ENCODE measurements around the gene REC114.
"Not testable (repeated sequence)": the region's sequence is repeated elsewhere in the genome, so short reads cannot be mapped to it uniquely, and the experiment has no call there.

REC114 gene

GRCh38 chr15:73442968-73443367, at the start of gene REC114:
REC114 (plus strand) TSS chr15:73443164; CDS start chr15:73443186, 22 bp downstream.
- DNase-seq, result no peak

GRCh38 chr15:73393336-73393735, 49.6 kb upstream of the REC114 start:
- DNase-seq, result no peak

- DNase-seq, result no peak
These were observed 48.2 kb upstream of the REC114 start for GRCh38 chr15:73394782-73395181.

GRCh38 chr15:73395671-73396070, 47.3 kb upstream of the REC114 start:
- DNase-seq, result no peak

GRCh38 chr15:73397461-73397860, 45.5 kb upstream of the REC114 start:
- no peak for DNase-seq

GRCh38 chr15:73398861-73399260, 44.1 kb upstream of the REC114 start:
- no peak for DNase-seq

GRCh38 chr15:73400222-73400621, 42.7 kb upstream of the REC114 start:
- not testable (repeated sequence) for DNase-seq

GRCh38 chr15:73403171-73403570, 39.8 kb upstream of the REC114 start:
- DNase-seq, result no peak

GRCh38 chr15:73414876-73415275, 28.1 kb upstream of the REC114 start:
- no peak for DNase-seq

- DNase-seq, result no peak
These were observed 18.5 kb upstream of the REC114 start for GRCh38 chr15:73424506-73424905.

GRCh38 chr15:73425510-73425909, 17.5 kb upstream of the REC114 start:
- DNase-seq, result no peak

- no peak for DNase-seq
These were observed 16.5 kb upstream of the REC114 start for GRCh38 chr15:73426323-73426994.

- not testable (repeated sequence) for DNase-seq
These were observed 11.6 kb upstream of the REC114 start for GRCh38 chr15:73431329-73431728.

- DNase-seq, result no peak
These were observed 9.1 kb upstream of the REC114 start for GRCh38 chr15:73433873-73434272.

GRCh38 chr15:73436613-73437012, 6.4 kb upstream of the REC114 start:
- DNase-seq, result no peak

GRCh38 chr15:73437543-73438109, 5.3 kb upstream of the REC114 start:
- DNase-seq, result no peak

GRCh38 chr15:73438651-73439050, 4.3 kb upstream of the REC114 start:
- DNase-seq, result no peak

GRCh38 chr15:73440571-73440970, 2.4 kb upstream of the REC114 start:
- DNase-seq, result no peak

- DNase-seq, result no peak
These were observed 543 bp upstream of the REC114 start for GRCh38 chr15:73442421-73442820.

GRCh38 chr15:73447471-73447870, 4.5 kb downstream of the REC114 start:
- DNase-seq, result not testable (repeated sequence)

- not testable (repeated sequence) for DNase-seq
These were observed 5.3 kb downstream of the REC114 start for GRCh38 chr15:73448158-73448758.

GRCh38 chr15:73449980-73450379, 7.0 kb downstream of the REC114 start:
- not testable (repeated sequence) for DNase-seq

- no peak for DNase-seq
These were observed 11.1 kb downstream of the REC114 start for GRCh38 chr15:73454096-73454495.

GRCh38 chr15:73455876-73456275, 12.9 kb downstream of the REC114 start:
- DNase-seq, result no peak
